ENCODE results near the gene IRGC.

Gene IRGC

DNA sequence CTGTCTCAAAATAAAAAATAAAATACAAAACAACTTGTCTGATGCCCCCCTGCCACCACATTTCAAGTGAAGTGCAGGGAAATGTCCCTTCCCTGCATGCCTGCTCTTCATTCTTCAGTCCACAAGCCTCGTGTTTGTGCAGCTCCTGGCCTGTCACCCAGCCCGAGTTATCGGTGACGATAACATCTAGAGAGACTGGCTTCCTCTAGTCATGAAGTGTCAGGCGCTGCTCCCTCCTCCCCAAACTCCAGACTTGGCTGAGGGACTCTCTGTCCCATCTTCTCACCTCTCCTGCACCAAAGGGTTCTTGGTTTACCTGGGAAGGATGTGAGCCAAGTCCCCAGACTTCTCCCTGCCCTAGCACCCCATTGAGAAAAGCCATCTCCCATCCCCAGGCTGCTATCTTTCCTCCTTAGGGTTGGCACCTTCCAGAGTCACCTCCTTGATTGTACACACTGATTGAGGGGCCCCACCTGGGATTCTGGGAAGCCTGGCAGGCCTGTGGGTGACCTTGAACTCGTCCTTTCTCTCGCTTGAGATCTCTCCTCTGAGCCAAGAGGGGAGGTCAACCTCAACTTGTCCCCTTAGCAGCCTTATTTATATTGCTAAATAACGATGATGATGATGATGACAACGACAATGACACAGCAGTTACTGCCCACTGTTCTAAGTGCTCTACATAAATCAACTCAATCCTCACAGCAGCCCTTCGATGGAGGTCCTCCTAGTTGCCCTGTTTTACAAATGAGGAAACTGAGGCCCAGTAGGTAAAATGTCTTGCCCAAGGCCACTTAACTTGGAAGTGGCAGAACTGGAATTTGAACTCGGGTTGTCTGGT, 32.8 kb upstream of the IRGC start:
- no peak overlapping the region for H3K4me2 ChIP-seq (ENCODE audit: low read depth, low read length)
- H3K36me3 ChIP-seq (replicated peaks; ENCODE audit: insufficient read depth, low read length), result no peaks in the 10 kb centered on the region
- H3K27me3 ChIP-seq (replicated peaks; ENCODE audit: insufficient read depth, low read length), result no peaks in the 10 kb centered on the region
- H3K4me1 ChIP-seq (ENCODE audit: low read length), result no peaks in the 10 kb centered on the region
- DNase-seq, result no peak
- H3K27ac ChIP-seq (ENCODE audit: low read length), result no peak overlapping the region
- no peaks in the 10 kb centered on the region for H3F3A ChIP-seq (ENCODE audit: insufficient read depth, low read length)
- no peaks in the 10 kb centered on the region for H3K9me2 ChIP-seq (replicated peaks; ENCODE audit: insufficient read depth, low read length)
- no peaks in the 10 kb centered on the region for H3K9me3 ChIP-seq (replicated peaks; ENCODE audit: insufficient read depth, low read length)
- no peak overlapping the region for H2AFZ ChIP-seq (ENCODE audit: low read length)
- no peak overlapping the region for H3K4me3 ChIP-seq (ENCODE audit: low read length)
- no peaks in the 10 kb centered on the region for H4K20me1 ChIP-seq (ENCODE audit: insufficient read depth, low read length)
- TF ChIP-seq, protein P1, sequence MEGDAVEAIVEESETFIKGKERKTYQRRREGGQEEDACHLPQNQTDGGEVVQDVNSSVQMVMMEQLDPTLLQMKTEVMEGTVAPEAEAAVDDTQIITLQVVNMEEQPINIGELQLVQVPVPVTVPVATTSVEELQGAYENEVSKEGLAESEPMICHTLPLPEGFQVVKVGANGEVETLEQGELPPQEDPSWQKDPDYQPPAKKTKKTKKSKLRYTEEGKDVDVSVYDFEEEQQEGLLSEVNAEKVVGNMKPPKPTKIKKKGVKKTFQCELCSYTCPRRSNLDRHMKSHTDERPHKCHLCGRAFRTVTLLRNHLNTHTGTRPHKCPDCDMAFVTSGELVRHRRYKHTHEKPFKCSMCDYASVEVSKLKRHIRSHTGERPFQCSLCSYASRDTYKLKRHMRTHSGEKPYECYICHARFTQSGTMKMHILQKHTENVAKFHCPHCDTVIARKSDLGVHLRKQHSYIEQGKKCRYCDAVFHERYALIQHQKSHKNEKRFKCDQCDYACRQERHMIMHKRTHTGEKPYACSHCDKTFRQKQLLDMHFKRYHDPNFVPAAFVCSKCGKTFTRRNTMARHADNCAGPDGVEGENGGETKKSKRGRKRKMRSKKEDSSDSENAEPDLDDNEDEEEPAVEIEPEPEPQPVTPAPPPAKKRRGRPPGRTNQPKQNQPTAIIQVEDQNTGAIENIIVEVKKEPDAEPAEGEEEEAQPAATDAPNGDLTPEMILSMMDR (IDR thresholded peaks at IDR 0.05; ENCODE audit: low read length), result no peak
- no peak for TF ChIP-seq EZH2phosphoT487 (IDR thresholded peaks at IDR 0.05; ENCODE audit: low read length)
- TF ChIP-seq EZH2 (optimal IDR thresholded peaks at IDR 0.05; ENCODE audit: low read depth, low read length), result no peak
- H3K9ac ChIP-seq (ENCODE audit: low read length), result no peak overlapping the region
- H3K79me2 ChIP-seq (ENCODE audit: low read length), result no peaks in the 10 kb centered on the region

DNA sequence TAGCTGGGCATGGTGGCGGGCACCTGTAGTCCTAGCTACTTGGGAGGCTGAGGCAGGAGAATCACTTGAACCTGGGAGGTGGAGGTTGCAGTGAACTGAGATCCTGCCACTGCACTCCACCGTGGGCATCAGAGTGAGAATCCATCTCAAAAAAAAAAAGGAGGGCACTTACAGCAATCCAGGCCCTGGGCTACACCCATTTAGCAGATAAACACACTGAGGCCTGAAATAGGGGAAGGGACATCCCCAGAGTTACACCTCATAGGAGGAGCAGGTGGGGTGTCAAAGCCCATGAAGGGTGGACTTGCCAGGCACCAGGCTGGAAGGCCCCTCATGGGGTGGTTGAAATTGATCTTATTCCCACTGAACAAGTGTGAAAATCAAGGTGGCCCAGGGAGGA, 32.0 kb upstream of the IRGC start:
- no peak for TF ChIP-seq EZH2phosphoT487 (IDR thresholded peaks at IDR 0.05; ENCODE audit: low read length)
- TF ChIP-seq, protein P1 (IDR thresholded peaks at IDR 0.05; ENCODE audit: low read length), result no peak
- TF ChIP-seq EZH2 (optimal IDR thresholded peaks at IDR 0.05; ENCODE audit: low read depth, low read length), result no peak
- Histone ChIP-seq H3K9ac (ENCODE audit: low read length) (no peak overlapping the region), H3K27ac (ENCODE audit: low read length) (no peak overlapping the region), H3K9me3 (replicated peaks; ENCODE audit: insufficient read depth, low read length) (no peaks in the 10 kb centered on the region), H3K4me3 (ENCODE audit: low read length) (no peak overlapping the region), H3K27me3 (replicated peaks; ENCODE audit: insufficient read depth, low read length) (no peaks in the 10 kb centered on the region), H3F3A (ENCODE audit: insufficient read depth, low read length) (no peaks in the 10 kb centered on the region), H3K9me2 (replicated peaks; ENCODE audit: insufficient read depth, low read length) (no peaks in the 10 kb centered on the region), H2AFZ (ENCODE audit: low read length) (no peak overlapping the region), H3K4me1 (ENCODE audit: low read length) (no peaks in the 10 kb centered on the region), H3K36me3 (replicated peaks; ENCODE audit: insufficient read depth, low read length) (no peaks in the 10 kb centered on the region), H4K20me1 (ENCODE audit: insufficient read depth, low read length) (no peaks in the 10 kb centered on the region), H3K79me2 (ENCODE audit: low read length) (no peaks in the 10 kb centered on the region), H3K4me2 (ENCODE audit: low read depth, low read length) (no peak overlapping the region)
- no peak for DNase-seq

DNA sequence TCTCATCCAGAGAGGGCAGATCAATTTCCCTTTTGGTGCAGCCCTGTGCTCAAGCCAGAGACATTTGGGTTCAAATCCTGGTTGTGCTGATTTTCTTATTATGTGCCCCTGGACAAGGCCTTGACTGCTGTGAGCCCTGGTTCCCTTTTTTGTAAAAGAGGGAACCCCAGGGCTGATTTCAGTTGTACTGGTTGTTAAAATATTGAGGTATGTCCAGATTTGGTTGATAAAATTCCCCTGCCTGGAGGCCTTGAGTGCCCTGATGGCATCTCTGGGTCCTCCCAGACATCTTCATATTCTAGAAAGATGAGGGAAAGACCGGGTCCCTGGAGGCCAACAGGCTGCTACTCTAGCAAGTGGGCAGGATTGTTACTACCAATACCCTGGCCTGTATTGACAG, 31.6 kb upstream of the IRGC start:
- Histone ChIP-seq H4K20me1 (ENCODE audit: insufficient read depth, low read length) (no peaks in the 10 kb centered on the region), H3K36me3 (replicated peaks; ENCODE audit: insufficient read depth, low read length) (no peaks in the 10 kb centered on the region), H2AFZ (ENCODE audit: low read length) (no peak overlapping the region), H3K27ac (ENCODE audit: low read length) (no peak overlapping the region), H3K4me3 (ENCODE audit: low read length) (no peak overlapping the region), H3K9me3 (replicated peaks; ENCODE audit: insufficient read depth, low read length) (no peaks in the 10 kb centered on the region), H3K9ac (ENCODE audit: low read length) (no peak overlapping the region), H3K4me2 (ENCODE audit: low read depth, low read length) (no peak overlapping the region), H3K4me1 (ENCODE audit: low read length) (no peaks in the 10 kb centered on the region), H3K9me2 (replicated peaks; ENCODE audit: insufficient read depth, low read length) (no peaks in the 10 kb centered on the region), H3F3A (ENCODE audit: insufficient read depth, low read length) (no peaks in the 10 kb centered on the region), H3K79me2 (ENCODE audit: low read length) (no peaks in the 10 kb centered on the region), H3K27me3 (replicated peaks; ENCODE audit: insufficient read depth, low read length) (no peaks in the 10 kb centered on the region)
- TF ChIP-seq EZH2phosphoT487 (IDR thresholded peaks at IDR 0.05; ENCODE audit: low read length) (no peak), EZH2 (optimal IDR thresholded peaks at IDR 0.05; ENCODE audit: low read depth, low read length) (no peak)
- TF ChIP-seq, protein P1 (IDR thresholded peaks at IDR 0.05; ENCODE audit: low read length), result no peak
- DNase-seq, result no peak

Data from MM.1S (cell line).